ENCODE measurements around the gene ZNF750.
A peak's percentile ranks its signal among the peaks of the same experiment; 100 is the strongest.

The ZNF750 gene

GRCh38 chr17:82803185-82803584, 36.6 kb downstream of the ZNF750 start:
- DNase-seq (ENCODE audit: low read depth in 2 of 2) = no peak
- no peak overlapping the region for H3K4me3 ChIP-seq (replicated peaks in 1 of 2; ENCODE audit: low read depth in 2 of 2, low read length in 2 of 2)
- TF ChIP-seq CTCF (IDR thresholded peaks at IDR 0.05; ENCODE audit: low read depth, low read length) = no peak

GRCh38 chr17:82802075-82802780, 37.6 kb downstream of the ZNF750 start:
- H3K4me3 ChIP-seq (replicated peaks in 1 of 2; ENCODE audit: low read depth in 2 of 2, low read length in 2 of 2) = no peak overlapping the region
- TF ChIP-seq CTCF (IDR thresholded peaks at IDR 0.05; ENCODE audit: low read depth, low read length) = no peak
- peak in 1 of 2 donors; percentile 20 for DNase-seq (ENCODE audit: low read depth in 2 of 2)

- TF ChIP-seq CTCF (IDR thresholded peaks at IDR 0.05; ENCODE audit: low read depth, low read length) = no peak
- no peak for DNase-seq (ENCODE audit: low read depth in 2 of 2)
- no peak overlapping the region for H3K4me3 ChIP-seq (replicated peaks in 1 of 2; ENCODE audit: low read depth in 2 of 2, low read length in 2 of 2)
Observed at GRCh38 chr17:82801377-82801970, 38.3 kb downstream of the ZNF750 start.

GRCh38 chr17:82800885-82801284, 38.9 kb downstream of the ZNF750 start:
- no peak for DNase-seq (ENCODE audit: low read depth in 2 of 2)
- H3K4me3 ChIP-seq (replicated peaks in 1 of 2; ENCODE audit: low read depth in 2 of 2, low read length in 2 of 2) = no peak overlapping the region
- no peak for TF ChIP-seq CTCF (IDR thresholded peaks at IDR 0.05; ENCODE audit: low read depth, low read length)

GRCh38 chr17:82799591-82799990, 40.2 kb downstream of the ZNF750 start:
- no peak for TF ChIP-seq CTCF (IDR thresholded peaks at IDR 0.05; ENCODE audit: low read depth, low read length)
- no peak overlapping the region for H3K4me3 ChIP-seq (replicated peaks in 1 of 2; ENCODE audit: low read depth in 2 of 2, low read length in 2 of 2)
- no peak for DNase-seq (ENCODE audit: low read depth in 2 of 2)

GRCh38 chr17:82798752-82799151, 41.1 kb downstream of the ZNF750 start:
- H3K4me3 ChIP-seq (replicated peaks in 1 of 2; ENCODE audit: low read depth in 2 of 2, low read length in 2 of 2) = no peak overlapping the region
- no peak for TF ChIP-seq CTCF (IDR thresholded peaks at IDR 0.05; ENCODE audit: low read depth, low read length)
- no peak for DNase-seq (ENCODE audit: low read depth in 2 of 2)

Measured in cardiac fibroblast (primary cell).